Uterus (tissue), 4 donors: ENCODE measurements around the gene ADAMTSL1. TPM values are rescaled to one million over a fixed set of nuclear protein-coding genes. Genes with fewer than 3 reads are reported as not detected.

Source experiments
- DNase-seq, 2 donors: peaks; one replicate each; pipeline ENCODE4 v3.0.0-alpha.2; 2019 to 2020
- H3K27ac ChIP-seq, 2 donors: fragments of 200-600 bp; sonication (generic); 1 replicate in 1 of 2; 2 replicates in 1 of 2; pipeline ENCODE4 v1.5.1; 2016 to 2018
- H3K27me3 ChIP-seq, 2 donors: fragments of 200-600 bp; sonication (generic); one replicate each; pipeline ENCODE4 v1.5.1; 2018 to 2019; ENCODE audit warnings: control low read depth in 1 of 2
- H3K36me3 ChIP-seq, 2 donors: fragments of 200-600 bp; sonication (generic); one replicate each; pipeline ENCODE4 v1.5.1; 2019; ENCODE audit warnings: control low read depth in 1 of 2
- H3K4me1 ChIP-seq, 2 donors: fragments of 200-600 bp; sonication (generic); one replicate each; pipeline ENCODE4 v1.5.1; 2018 to 2019; ENCODE audit warnings: control low read depth in 1 of 2
- H3K4me3 ChIP-seq, 2 donors: fragments of 200-600 bp; sonication (generic); 1 replicate in 1 of 2; 2 replicates in 1 of 2; pipeline ENCODE4 v1.5.1; 2018 to 2019; ENCODE audit warnings: mild to moderate bottlenecking in 1 of 2
- H3K9me3 ChIP-seq, 2 donors: fragments of 200-600 bp; sonication (generic); one replicate each; pipeline ENCODE4 v1.5.1; 2019; ENCODE audit warnings: control low read depth in 1 of 2
- POLR2A ChIP-seq, 2 donors: fragments of 450-650 bp; IDR thresholded peaks; one replicate each; pipeline ENCODE4 v1.6.1; 2016; ENCODE audit warnings: antibody characterized with exemption in 2 of 2, mild to moderate bottlenecking in 1 of 2, moderate library complexity in 1 of 2
- intact Hi-C: fragments of 100-400 bp; cut with DNase I; formaldehyde crosslinking; loops from one replicate; pipeline ENCODE4 v1.15.1; 2023; ENCODE audit warnings: low total_unique reads
- total RNA-seq, 4 donors: library from RNA; depleted of rRNA in 3 of 4; stranded (reverse); fragments of >200 nt in 3 of 4; gene quantifications; one replicate each; pipeline versions ENCODE4 v1.1.0 to v1.2.4, GENCODE V29; 2014 to 2023
- TF ChIP-seq, protein P1 (sequence below), 4 experiments: fragments of 200-600 bp in 2 of 4; fragments of 450-650 bp in 2 of 4; sonication (generic) in 2 of 4; IDR thresholded peaks; one replicate each; pipeline ENCODE4 v1.5.1; 2016 to 2019; ENCODE audit warnings: antibody characterized with exemption in 4 of 4, mild to moderate bottlenecking in 2 of 4, moderate library complexity in 1 of 4
- donor health status: DM: yes; HTN: yes; CAD: no.

Gene ADAMTSL1
- total RNA-seq, 4 donors from 2014 or later = 30.0 to 186 (median 138) TPM

DNA sequence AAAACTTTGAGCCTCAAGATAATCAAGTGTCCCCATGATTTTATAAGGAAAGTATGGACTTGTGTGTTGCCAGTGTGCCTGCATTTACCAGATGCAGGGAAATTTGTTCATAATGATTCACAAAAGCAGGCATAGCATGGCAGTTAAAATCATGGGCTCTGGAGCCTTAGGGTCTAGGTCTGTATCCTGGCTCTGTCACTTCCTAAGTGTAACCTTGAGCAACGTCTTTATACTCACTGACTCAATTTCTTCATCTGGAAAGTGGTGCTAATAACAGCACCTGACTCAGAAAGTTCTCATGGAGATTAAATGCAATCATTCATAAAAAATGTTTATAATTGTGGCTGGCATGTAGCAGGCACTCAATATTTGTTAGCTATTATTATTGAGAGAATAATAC lies 324.2 kb downstream of the ADAMTSL1 start:
- Histone ChIP-seq H3K36me3 (no peaks in the 10 kb centered on the region), H3K27me3 (no peaks in the 10 kb centered on the region), H3K4me1 (no peaks in the 10 kb centered on the region), H3K27ac (peak overlapping the region in 1 of 2 donors; percentile 7), H3K9me3 (no peaks in the 10 kb centered on the region), H3K4me3 (no peak overlapping the region)
- no peak for DNase-seq
- intact Hi-C loops = no loop called here
- TF ChIP-seq, protein P1, sequence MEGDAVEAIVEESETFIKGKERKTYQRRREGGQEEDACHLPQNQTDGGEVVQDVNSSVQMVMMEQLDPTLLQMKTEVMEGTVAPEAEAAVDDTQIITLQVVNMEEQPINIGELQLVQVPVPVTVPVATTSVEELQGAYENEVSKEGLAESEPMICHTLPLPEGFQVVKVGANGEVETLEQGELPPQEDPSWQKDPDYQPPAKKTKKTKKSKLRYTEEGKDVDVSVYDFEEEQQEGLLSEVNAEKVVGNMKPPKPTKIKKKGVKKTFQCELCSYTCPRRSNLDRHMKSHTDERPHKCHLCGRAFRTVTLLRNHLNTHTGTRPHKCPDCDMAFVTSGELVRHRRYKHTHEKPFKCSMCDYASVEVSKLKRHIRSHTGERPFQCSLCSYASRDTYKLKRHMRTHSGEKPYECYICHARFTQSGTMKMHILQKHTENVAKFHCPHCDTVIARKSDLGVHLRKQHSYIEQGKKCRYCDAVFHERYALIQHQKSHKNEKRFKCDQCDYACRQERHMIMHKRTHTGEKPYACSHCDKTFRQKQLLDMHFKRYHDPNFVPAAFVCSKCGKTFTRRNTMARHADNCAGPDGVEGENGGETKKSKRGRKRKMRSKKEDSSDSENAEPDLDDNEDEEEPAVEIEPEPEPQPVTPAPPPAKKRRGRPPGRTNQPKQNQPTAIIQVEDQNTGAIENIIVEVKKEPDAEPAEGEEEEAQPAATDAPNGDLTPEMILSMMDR (IDR thresholded peaks at IDR 0.05) = no peak
- no peak for TF ChIP-seq POLR2A (IDR thresholded peaks at IDR 0.05)

DNA sequence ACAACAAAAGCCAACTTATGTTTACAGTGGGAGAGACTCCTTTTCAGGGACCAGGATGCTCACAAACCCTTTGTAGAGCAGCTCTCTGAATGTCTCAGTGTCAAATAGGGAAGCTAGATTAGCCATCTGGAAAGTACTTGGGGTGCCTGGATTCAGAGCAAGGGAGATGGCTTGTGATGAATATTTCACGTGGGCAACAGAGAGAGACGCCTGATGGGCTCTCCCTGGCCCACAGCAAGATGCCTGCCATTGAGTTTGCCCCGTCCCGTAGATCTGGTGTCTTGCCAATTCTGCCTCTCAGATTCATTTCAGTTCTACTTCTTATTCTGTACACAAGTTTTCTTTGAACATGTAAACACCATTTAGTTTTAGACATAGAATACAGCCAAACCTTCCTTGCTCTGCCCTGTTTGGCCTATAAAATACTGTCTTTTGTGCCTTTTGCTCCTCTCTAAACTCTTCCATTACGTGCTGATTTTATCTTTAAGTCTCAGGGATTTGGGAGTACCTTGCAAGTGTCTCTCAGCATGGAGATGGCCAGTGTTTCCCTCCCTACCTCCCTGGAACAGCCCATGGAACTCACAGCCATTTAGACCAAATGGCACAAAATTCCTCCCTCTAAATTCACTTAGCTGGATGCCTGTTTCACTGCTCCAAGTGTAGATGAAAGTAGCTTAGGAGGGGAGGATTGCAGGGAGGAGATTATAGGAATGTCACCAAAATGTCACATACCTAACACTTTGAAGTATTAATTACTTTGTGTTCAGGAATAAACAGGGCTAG lies 324.7 kb downstream of the ADAMTSL1 start:
- Histone ChIP-seq H3K27ac (peak overlapping the region; percentile 17 to 32), H3K27me3 (no peaks in the 10 kb centered on the region), H3K4me3 (no peak overlapping the region), H3K36me3 (no peaks in the 10 kb centered on the region), H3K9me3 (no peaks in the 10 kb centered on the region), H3K4me1 (no peaks in the 10 kb centered on the region)
- intact Hi-C loops = no loop called here
- TF ChIP-seq POLR2A (IDR thresholded peaks at IDR 0.05) = no peak
- TF ChIP-seq, protein P1 (IDR thresholded peaks at IDR 0.05) = no peak
- no peak for DNase-seq

DNA sequence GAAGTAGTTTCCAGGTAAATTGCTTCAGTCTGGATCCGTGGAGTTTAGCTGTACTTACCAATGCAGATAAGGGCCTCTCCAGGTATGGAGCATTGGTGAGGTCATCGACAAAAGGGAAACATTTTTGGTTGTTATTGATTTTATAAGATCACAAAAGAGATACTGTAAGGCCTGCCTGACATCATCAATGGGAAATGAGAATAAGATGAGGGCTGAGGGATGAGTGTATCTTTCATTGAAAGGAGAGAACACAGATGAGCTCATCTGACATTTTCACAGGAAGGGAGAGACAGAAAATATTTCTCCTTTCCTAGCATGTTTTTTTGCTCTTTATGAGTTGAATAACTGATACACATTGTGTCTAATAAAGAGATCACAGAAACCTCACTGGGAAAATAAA lies 325.5 kb downstream of the ADAMTSL1 start:
- Histone ChIP-seq H3K27me3 (no peaks in the 10 kb centered on the region), H3K9me3 (no peaks in the 10 kb centered on the region), H3K27ac (peak overlapping the region; percentile 17 to 32), H3K4me1 (no peaks in the 10 kb centered on the region), H3K36me3 (no peaks in the 10 kb centered on the region), H3K4me3 (no peak overlapping the region)
- no peak for DNase-seq
- TF ChIP-seq POLR2A (IDR thresholded peaks at IDR 0.05) = no peak
- TF ChIP-seq, protein P1 (IDR thresholded peaks at IDR 0.05) = no peak
- intact Hi-C loops = no loop called here

DNA sequence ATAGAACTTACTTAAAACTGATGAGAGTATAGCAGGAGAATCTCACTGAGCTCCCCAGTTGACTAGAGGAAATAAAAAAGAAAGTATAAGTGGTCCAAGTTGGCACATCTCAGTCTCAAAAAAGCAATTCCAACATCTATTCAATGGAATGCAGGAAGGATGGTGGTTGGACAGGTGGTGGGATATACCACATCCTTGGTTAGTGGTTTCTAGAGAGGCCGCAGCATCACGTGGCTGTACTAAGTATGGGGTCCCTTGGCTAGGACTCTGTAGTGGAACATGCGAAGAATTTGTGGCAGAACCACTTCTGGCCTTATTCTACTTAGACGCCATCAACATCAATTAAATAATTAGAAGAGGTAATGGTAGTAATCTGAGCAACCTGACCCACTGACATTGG lies 326.6 kb downstream of the ADAMTSL1 start:
- Histone ChIP-seq H3K4me1 (no peaks in the 10 kb centered on the region), H3K27me3 (no peaks in the 10 kb centered on the region), H3K27ac (no peak overlapping the region), H3K36me3 (no peaks in the 10 kb centered on the region), H3K9me3 (no peaks in the 10 kb centered on the region), H3K4me3 (no peak overlapping the region)
- no peak for TF ChIP-seq POLR2A (IDR thresholded peaks at IDR 0.05)
- TF ChIP-seq, protein P1 (IDR thresholded peaks at IDR 0.05) = no peak
- intact Hi-C loops = no loop called here
- no peak for DNase-seq

DNA sequence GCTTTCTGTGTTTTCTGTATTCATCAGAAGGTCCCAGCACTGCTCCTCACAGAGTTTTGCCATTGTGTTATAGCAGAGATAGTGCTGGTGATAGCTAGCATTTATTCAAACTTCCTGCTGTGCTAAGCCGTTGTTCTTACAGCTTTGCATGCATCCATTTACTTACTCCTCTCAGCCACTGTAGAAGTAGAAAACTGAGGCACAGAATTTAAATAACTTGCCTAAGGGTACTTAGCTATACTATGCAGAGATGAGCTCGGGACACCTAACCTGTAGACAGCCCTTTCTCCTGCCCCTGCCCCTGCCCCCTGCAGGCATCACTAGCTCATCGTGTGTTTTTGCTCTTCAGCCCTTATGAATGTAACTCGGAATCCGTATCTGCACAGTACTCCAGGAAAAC lies 331.4 kb downstream of the ADAMTSL1 start:
- H3K4me1 ChIP-seq = no peaks in the 10 kb centered on the region
- H3K36me3 ChIP-seq = no peaks in the 10 kb centered on the region
- TF ChIP-seq POLR2A (IDR thresholded peaks at IDR 0.05) = no peak
- intact Hi-C loops = no loop called here
- no peaks in the 10 kb centered on the region for H3K27me3 ChIP-seq
- no peak for DNase-seq
- no peaks in the 10 kb centered on the region for H3K9me3 ChIP-seq
- H3K4me3 ChIP-seq = no peak overlapping the region
- H3K27ac ChIP-seq = no peak overlapping the region
